ENCODE measurements around the gene CAMKK1.

- TF ChIP-seq CTCF (IDR thresholded peaks at IDR 0.05), result no peak
- TF ChIP-seq POLR2A (IDR thresholded peaks at IDR 0.05), result no peak
These were observed 5.5 kb downstream of the CAMKK1 start for GRCh38 chr17:3887394-3887793.
